Keratinocyte (primary cell): ENCODE results near the gene PTGDR. TPM values are rescaled to one million over a fixed set of nuclear protein-coding genes. Genes with fewer than 3 reads are reported as not detected.

Source experiments
- DNase-seq: peaks from one replicate; pipeline ENCODE4 v3.0.0-alpha.2; 2011; ENCODE audit warnings: low read depth, missing footprints, low spot score
- FAIRE-seq: peaks from 2 replicates; lab custom pipeline; 2011; peaks lifted over from hg19 to GRCh38; lab: Jason Lieb, UNC
- H2AFZ ChIP-seq: 2 replicates; pipeline ENCODE4 v1.6.0; 2012; ENCODE audit warnings: low read length, control low read depth, inconsistent platforms; ENCODE audit not compliant: control insufficient read depth
- H3K27ac ChIP-seq: 2 replicates; pipeline ENCODE4 v1.5.1; 2011; ENCODE audit warnings: low read length; ENCODE audit not compliant: control insufficient read depth, insufficient read depth
- H3K27me3 ChIP-seq: 3 replicates; pipeline ENCODE4 v1.6.0; 2011; ENCODE audit warnings: low read length; ENCODE audit not compliant: control insufficient read depth, insufficient read depth; ENCODE audit errors: extremely low read depth
- H3K36me3 ChIP-seq, 2 experiments: 2 replicates in 1 of 2; 3 replicates in 1 of 2; pipeline ENCODE4 v1.5.1; 2011; ENCODE audit warnings: low read length in 2 of 2, mild to moderate bottlenecking in 1 of 2; ENCODE audit not compliant: control insufficient read depth in 2 of 2, insufficient read depth in 2 of 2; ENCODE audit errors: extremely low read depth in 1 of 2
- H3K4me1 ChIP-seq: 3 replicates; pipeline ENCODE4 v1.5.1; 2011; ENCODE audit warnings: low read length; ENCODE audit not compliant: control insufficient read depth, insufficient read depth; ENCODE audit errors: extremely low read depth
- H3K4me2 ChIP-seq: 3 replicates; pipeline ENCODE4 v1.6.0; 2011; ENCODE audit warnings: low read depth, low read length; ENCODE audit not compliant: control insufficient read depth, insufficient read depth; ENCODE audit errors: extremely low read depth
- H3K4me3 ChIP-seq, 3 experiments: fragments of 200-600 bp in 1 of 3; sonication (generic) in 1 of 3; 2 replicates in 2 of 3; 3 replicates in 1 of 3; pipeline ENCODE4 v1.5.1; 2011 to 2016; ENCODE audit warnings: low read length in 3 of 3, mild to moderate bottlenecking in 3 of 3, control low read depth in 2 of 3, inconsistent platforms in 1 of 3, low read depth in 1 of 3, mixed read lengths in 1 of 3, mixed run types in 1 of 3, moderate library complexity in 1 of 3; ENCODE audit not compliant: control insufficient read depth in 2 of 3, insufficient read depth in 2 of 3; ENCODE audit errors: extremely low read depth in 1 of 3
- H3K79me2 ChIP-seq: 2 replicates; pipeline ENCODE4 v1.6.0; 2012; ENCODE audit warnings: low read length; ENCODE audit not compliant: control insufficient read depth, insufficient read depth
- H3K9ac ChIP-seq: 3 replicates; pipeline ENCODE4 v1.6.0; 2011; ENCODE audit warnings: low read length; ENCODE audit not compliant: control insufficient read depth, insufficient read depth; ENCODE audit errors: extremely low read depth
- H3K9me1 ChIP-seq: 3 replicates; pipeline ENCODE4 v1.6.0; 2011; ENCODE audit warnings: low read length; ENCODE audit not compliant: control insufficient read depth, insufficient read depth; ENCODE audit errors: extremely low read depth
- H3K9me3 ChIP-seq: 2 replicates; pipeline ENCODE4 v1.5.1; 2012; ENCODE audit warnings: low read depth, low read length; ENCODE audit not compliant: control insufficient read depth
- H4K20me1 ChIP-seq: 3 replicates; pipeline ENCODE4 v1.6.0; 2011; ENCODE audit warnings: low read length; ENCODE audit not compliant: control insufficient read depth, insufficient read depth; ENCODE audit errors: extremely low read depth
- EZH2 ChIP-seq: IDR thresholded peaks from one replicate; pipeline ENCODE4 v1.6.1; 2012; ENCODE audit warnings: inconsistent platforms, mild to moderate bottlenecking, low read length, moderate library complexity
- dilution Hi-C: fragments of 300-500 bp; cut with MboI; formaldehyde crosslinking; loops from one replicate; pipeline ENCODE4 v1.7.0; 2020; ENCODE audit warnings: low sequenced_read_pairs; ENCODE audit not compliant: extremely low pct_ligation_motif_present
- polyA plus RNA-seq, 5 experiments: library from polyadenylated mRNA; depleted of rRNA in 3 of 5; stranded (reverse) in 3 of 5; stranded (forward) in 1 of 5; unstranded in 1 of 5; fragments of >200 nt; gene quantifications; 1 replicate in 1 of 5; 2 replicates in 3 of 5; 3 replicates in 1 of 5; pipeline versions ENCODE4 v1.2.1 to v1.2.3, GENCODE V29; 2011 to 2012; ENCODE audit warnings: missing spikeins in 2 of 5, low read depth in 1 of 5, low replicate concordance in 1 of 5
- TF ChIP-seq, protein P1 (sequence below), 3 experiments: IDR thresholded peaks in 1 of 3; conservative IDR thresholded peaks in 1 of 3; optimal IDR thresholded peaks in 1 of 3; 2 replicates in 2 of 3; 3 replicates in 1 of 3; pipeline versions ENCODE3 to v1.5.1; 2011; ENCODE audit warnings: low read length in 3 of 3, mild to moderate bottlenecking in 3 of 3, moderate library complexity in 2 of 3, control low read depth in 1 of 3, inconsistent platforms in 1 of 3; ENCODE audit not compliant: insufficient read depth in 2 of 3; ENCODE audit errors: extremely low read depth in 1 of 3

PTGDR gene
- polyA plus RNA-seq, 1 donor (not counting 4 experiments of a cell fraction or from before 2014, with no cell fraction given): not detected

GRCh38 chr14:52220924-52221811 is 46.3 kb upstream of the PTGDR start:
- FAIRE-seq: no peak
- no peaks in the 10 kb centered on the region for H3K9me3 ChIP-seq
- dilution Hi-C loops: no loop called here
- H3K4me1 ChIP-seq: no peaks in the 10 kb centered on the region
- H3K4me2 ChIP-seq: no peak overlapping the region
- no peaks in the 10 kb centered on the region for H3K9me1 ChIP-seq
- H3K36me3 ChIP-seq: no peaks in the 10 kb centered on the region
- no peaks in the 10 kb centered on the region for H3K79me2 ChIP-seq
- DNase-seq: no peak
- no peak overlapping the region for H3K4me3 ChIP-seq
- H3K9ac ChIP-seq: no peak overlapping the region
- no peak overlapping the region for H2AFZ ChIP-seq
- TF ChIP-seq EZH2: no peak
- TF ChIP-seq, protein P1, sequence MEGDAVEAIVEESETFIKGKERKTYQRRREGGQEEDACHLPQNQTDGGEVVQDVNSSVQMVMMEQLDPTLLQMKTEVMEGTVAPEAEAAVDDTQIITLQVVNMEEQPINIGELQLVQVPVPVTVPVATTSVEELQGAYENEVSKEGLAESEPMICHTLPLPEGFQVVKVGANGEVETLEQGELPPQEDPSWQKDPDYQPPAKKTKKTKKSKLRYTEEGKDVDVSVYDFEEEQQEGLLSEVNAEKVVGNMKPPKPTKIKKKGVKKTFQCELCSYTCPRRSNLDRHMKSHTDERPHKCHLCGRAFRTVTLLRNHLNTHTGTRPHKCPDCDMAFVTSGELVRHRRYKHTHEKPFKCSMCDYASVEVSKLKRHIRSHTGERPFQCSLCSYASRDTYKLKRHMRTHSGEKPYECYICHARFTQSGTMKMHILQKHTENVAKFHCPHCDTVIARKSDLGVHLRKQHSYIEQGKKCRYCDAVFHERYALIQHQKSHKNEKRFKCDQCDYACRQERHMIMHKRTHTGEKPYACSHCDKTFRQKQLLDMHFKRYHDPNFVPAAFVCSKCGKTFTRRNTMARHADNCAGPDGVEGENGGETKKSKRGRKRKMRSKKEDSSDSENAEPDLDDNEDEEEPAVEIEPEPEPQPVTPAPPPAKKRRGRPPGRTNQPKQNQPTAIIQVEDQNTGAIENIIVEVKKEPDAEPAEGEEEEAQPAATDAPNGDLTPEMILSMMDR (optimal IDR thresholded peaks at IDR 0.05 in 1 of 3, IDR thresholded peaks at IDR 0.05 in 1 of 3, conservative IDR thresholded peaks at IDR 0.05 in 1 of 3; ENCODE audit: extremely low read depth in 1 of 3, insufficient read depth in 2 of 3, low read length in 3 of 3): no peak
- no peak overlapping the region for H3K27ac ChIP-seq
- H4K20me1 ChIP-seq: no peaks in the 10 kb centered on the region
- H3K27me3 ChIP-seq: no peaks in the 10 kb centered on the region

DNA sequence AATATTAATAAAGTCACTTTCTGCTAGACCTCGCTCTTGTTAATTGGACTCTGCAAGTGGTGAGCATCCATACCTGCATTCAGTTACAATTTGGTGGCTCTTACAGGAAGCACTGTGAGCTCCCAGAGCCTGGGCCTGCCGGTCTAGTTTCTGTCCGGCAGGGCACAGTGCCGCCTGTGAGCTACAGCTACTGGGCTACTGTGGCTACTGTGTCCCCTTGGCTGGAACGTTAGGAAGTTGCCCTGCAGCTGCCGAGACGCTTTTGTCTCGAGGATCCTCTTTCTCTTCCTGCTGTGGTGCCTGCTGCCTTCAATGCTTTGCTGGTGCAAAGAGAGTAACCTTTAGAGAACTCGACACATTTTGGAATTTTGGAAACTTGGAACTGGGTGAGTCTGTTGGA is 44.6 kb upstream of the PTGDR start:
- TF ChIP-seq, protein P1 (optimal IDR thresholded peaks at IDR 0.05 in 1 of 3, IDR thresholded peaks at IDR 0.05 in 1 of 3, conservative IDR thresholded peaks at IDR 0.05 in 1 of 3; ENCODE audit: extremely low read depth in 1 of 3, insufficient read depth in 2 of 3, low read length in 3 of 3): no peak
- no peak for TF ChIP-seq EZH2
- Histone ChIP-seq H3K9ac (no peak overlapping the region), H3K27me3 (no peaks in the 10 kb centered on the region), H3K4me3 (no peak overlapping the region), H4K20me1 (no peaks in the 10 kb centered on the region), H3K4me1 (no peaks in the 10 kb centered on the region), H3K4me2 (no peak overlapping the region), H3K9me1 (no peaks in the 10 kb centered on the region), H2AFZ (no peak overlapping the region), H3K36me3 (no peaks in the 10 kb centered on the region), H3K9me3 (no peaks in the 10 kb centered on the region), H3K79me2 (no peaks in the 10 kb centered on the region), H3K27ac (no peak overlapping the region)
- FAIRE-seq (no peak), DNase-seq (no peak)
- dilution Hi-C loops: no loop called here
